H1 (cell line): ENCODE results near the gene ZNF512.

Source experiments
- CBX5 ChIP-seq: fragments of 300-800, 300-1000 bp; sonication (generic); IDR thresholded peaks from 2 replicates; pipeline ENCODE4 v1.7.1; 2016; ENCODE audit warnings: antibody characterized with exemption, low read length, low read depth
- CTCF ChIP-seq, 3 experiments: IDR thresholded peaks; 1 replicate in 2 of 3; 2 replicates in 1 of 3; pipeline versions ENCODE4 v1.5.1 to v1.6.1; 2011; ENCODE audit warnings: low read length in 3 of 3, mild to moderate bottlenecking in 3 of 3, inconsistent platforms in 2 of 3, low read depth in 1 of 3, moderate library complexity in 1 of 3; ENCODE audit not compliant: insufficient read depth in 1 of 3; ENCODE audit errors: control extremely low read depth in 1 of 3
- TBP ChIP-seq: IDR thresholded peaks from 2 replicates; pipeline ENCODE4 v1.6.1; 2011; ENCODE audit warnings: low read depth, low read length, improper control_type of control experiment

- TF ChIP-seq CBX5: no peak
- TF ChIP-seq CTCF (IDR thresholded peaks at IDR 0.05; ENCODE audit: control extremely low read depth in 1 of 3, insufficient read depth in 1 of 3, low read depth in 1 of 3, low read length in 3 of 3): no peak
- TF ChIP-seq TBP: no peak
These were observed 64.9 kb downstream of the ZNF512 start for GRCh38 chr2:27647737-27648136.
